SK-N-SH (cell line): ENCODE measurements around the gene CPEB2. TPM values are rescaled to one million over a fixed set of nuclear protein-coding genes. Genes with fewer than 3 reads are reported as not detected.

Experiments
- CTCF ChIA-PET: fragments of 300-600, 350-600 bp; formaldehyde crosslinking; extraction: SDS; loops from one replicate; lab custom pipeline; 2021; lab: Yijun Ruan, JAX
- POLR2A ChIA-PET: fragments of 350-600 bp; sonication (Branson Sonifier 250); formaldehyde crosslinking; extraction: SDS; loops from one replicate; lab custom pipeline; 2020; ENCODE audit warnings: antibody characterized with exemption, inconsistent platforms; lab: Yijun Ruan, JAX
- DNase-seq: peaks from one replicate; pipeline ENCODE4 v3.0.0; 2012
- H2AFZ ChIP-seq: fragments of 200-600 bp; sonication (generic); 2 replicates; pipeline ENCODE4 v1.8.1; 2016; ENCODE audit warnings: antibody characterized with exemption, mild to moderate bottlenecking, low read depth
- H3F3A ChIP-seq: fragments of 200-600 bp; sonication (generic); replicated peaks from 2 replicates; pipeline ENCODE3; 2016; ENCODE audit warnings: antibody characterized with exemption, mild to moderate bottlenecking; ENCODE audit not compliant: insufficient read depth
- H3K27ac ChIP-seq, 2 experiments: fragments of 200-500 bp in 1 of 2; fragments of 200-600 bp in 1 of 2; sonication (Bioruptor generic) in 1 of 2; sonication (generic), shearing (Covaris generic) in 1 of 2; 2 replicates each; pipeline versions ENCODE4 v1.5.1 to v1.6.1; 2014 to 2016; ENCODE audit warnings: low read depth in 2 of 2, inconsistent platforms in 1 of 2, low read length in 1 of 2, mild to moderate bottlenecking in 1 of 2, mixed read lengths in 1 of 2
- H3K27me3 ChIP-seq: fragments of 200-600 bp; sonication (generic), shearing (Covaris generic); 2 replicates; pipeline ENCODE4 v1.6.1; 2016; ENCODE audit warnings: mixed run types; ENCODE audit not compliant: insufficient read depth
- H3K36me3 ChIP-seq, 2 experiments: fragments of 200-500 bp in 1 of 2; fragments of 200-600 bp in 1 of 2; sonication (Bioruptor generic) in 1 of 2; sonication (generic) in 1 of 2; replicated peaks in 1 of 2; 2 replicates each; pipeline versions ENCODE3 to v1.5.1; 2014 to 2016; ENCODE audit warnings: low read length in 1 of 2, mild to moderate bottlenecking in 1 of 2; ENCODE audit not compliant: insufficient read depth in 2 of 2, control insufficient read depth in 1 of 2
- H3K4me1 ChIP-seq, 2 experiments: fragments of 200-500 bp in 1 of 2; fragments of 200-600 bp in 1 of 2; sonication (Bioruptor generic) in 1 of 2; sonication (generic), shearing (Covaris generic) in 1 of 2; 2 replicates each; pipeline versions ENCODE4 v1.5.1 to v1.6.1; 2014 to 2016; ENCODE audit warnings: low read depth in 1 of 2, low read length in 1 of 2, mixed run types in 1 of 2; ENCODE audit not compliant: insufficient read depth in 2 of 2, control insufficient read depth in 1 of 2
- H3K4me2 ChIP-seq: fragments of 200-600 bp; sonication (generic), shearing (Covaris generic); 2 replicates; pipeline ENCODE4 v1.6.1; 2017; ENCODE audit warnings: mixed run types
- H3K4me3 ChIP-seq, 2 experiments: fragments of 200-500 bp in 1 of 2; fragments of 200-600 bp in 1 of 2; sonication (Bioruptor generic) in 1 of 2; sonication (generic), shearing (Covaris generic) in 1 of 2; 2 replicates each; pipeline versions ENCODE4 v1.5.1 to v1.8.1; 2014 to 2016; ENCODE audit warnings: low read depth in 2 of 2, inconsistent platforms in 1 of 2, low read length in 1 of 2, mild to moderate bottlenecking in 1 of 2, mixed read lengths in 1 of 2, moderate library complexity in 1 of 2
- H3K79me2 ChIP-seq: fragments of 200-600 bp; sonication (generic); 2 replicates; pipeline ENCODE4 v1.8.1; 2017; ENCODE audit warnings: mild to moderate bottlenecking; ENCODE audit not compliant: insufficient read depth
- H3K9ac ChIP-seq: fragments of 200-600 bp; sonication (generic); 2 replicates; pipeline ENCODE4 v1.6.1; 2017; ENCODE audit warnings: mixed run types
- H3K9me2 ChIP-seq: fragments of 200-600 bp; sonication (generic); 2 replicates; pipeline ENCODE4 v1.6.1; 2017; ENCODE audit warnings: mixed run types
- H3K9me3 ChIP-seq: fragments of 200-600 bp; sonication (generic); 2 replicates; pipeline ENCODE4 v1.6.1; 2017; ENCODE audit warnings: mixed run types, mild to moderate bottlenecking, moderate library complexity
- H4K20me1 ChIP-seq: fragments of 200-600 bp; sonication (generic); 2 replicates; pipeline ENCODE4 v1.6.1; 2017; ENCODE audit warnings: mild to moderate bottlenecking, mixed run types; ENCODE audit not compliant: insufficient read depth
- CHD2 ChIP-seq: fragments of 150-350 bp; IDR thresholded peaks from 2 replicates; pipeline ENCODE4 v1.6.1; 2018; ENCODE audit warnings: low read length; ENCODE audit not compliant: partially characterized antibody
- EP300 ChIP-seq, 2 experiments: IDR thresholded peaks; 2 replicates each; pipeline versions ENCODE4 v1.4.0 to v1.6.1; 2012; ENCODE audit warnings: borderline replicate concordance in 1 of 2, low read depth in 1 of 2, low read length in 1 of 2
- EZH2phosphoT487 ChIP-seq: fragments of 200-600 bp; sonication (generic); IDR thresholded peaks from 2 replicates; pipeline ENCODE4 v1.6.1; 2017; ENCODE audit warnings: low read depth, mixed run types, mild to moderate bottlenecking, antibody characterized with exemption, moderate library complexity, borderline replicate concordance
- FOXJ3 ChIP-seq: sonication (generic); formaldehyde crosslinking; IDR thresholded peaks from 2 replicates; pipeline ENCODE4 v1.5.1; 2020; ENCODE audit warnings: mild to moderate bottlenecking, missing genetic modification reagents
- FOXM1 ChIP-seq: IDR thresholded peaks from 2 replicates; pipeline ENCODE4 v1.4.0; 2012; ENCODE audit warnings: low read depth, mild to moderate bottlenecking
- GABPA ChIP-seq: IDR thresholded peaks from 2 replicates; pipeline ENCODE4 v1.4.0; 2012; ENCODE audit warnings: low read depth, mild to moderate bottlenecking
- GATA2 ChIP-seq: sonication (generic); formaldehyde crosslinking; IDR thresholded peaks from 2 replicates; pipeline ENCODE4 v1.5.0; 2020; ENCODE audit warnings: mild to moderate bottlenecking, missing genetic modification reagents
- JUND ChIP-seq: IDR thresholded peaks from 2 replicates; pipeline ENCODE4 v1.4.0; 2012
- NFIC ChIP-seq: IDR thresholded peaks from 2 replicates; pipeline ENCODE4 v1.4.0; 2012; ENCODE audit warnings: borderline replicate concordance
- RCOR1 ChIP-seq: fragments of 150-350 bp; IDR thresholded peaks from 2 replicates; pipeline ENCODE4 v1.6.1; 2017; ENCODE audit warnings: antibody characterized with exemption, low read length
- RFX5 ChIP-seq: IDR thresholded peaks from 2 replicates; pipeline ENCODE4 v1.6.1; 2012; ENCODE audit warnings: mild to moderate bottlenecking, improper control_type of control experiment, low read length
- RXRA ChIP-seq: IDR thresholded peaks from 2 replicates; pipeline ENCODE4 v1.4.0; 2012; ENCODE audit warnings: low read depth, mild to moderate bottlenecking, borderline replicate concordance
- SMC3 ChIP-seq: IDR thresholded peaks from 2 replicates; pipeline ENCODE4 v1.6.1; 2012; ENCODE audit warnings: low read depth, low read length, improper control_type of control experiment
- USF1 ChIP-seq: IDR thresholded peaks from 2 replicates; pipeline ENCODE4 v1.4.0; 2012; ENCODE audit warnings: low read depth, borderline replicate concordance
- YY1 ChIP-seq: IDR thresholded peaks from 2 replicates; pipeline ENCODE4 v1.4.0; 2012; ENCODE audit warnings: low read depth, mild to moderate bottlenecking
- WGBS: methylation state at CpG from one replicate; pipeline ENCODE4 v1.1.6; 2017; ENCODE audit warnings: low lambda C conversion rate; 5-methylcytosine and 5-hydroxymethylcytosine counted together
- polyA plus RNA-seq, 3 experiments: library from polyadenylated mRNA; depleted of rRNA; stranded (reverse); fragments of >200 nt; gene quantifications; 2 replicates each; pipeline ENCODE4 v1.2.3, GENCODE V29; 2012
- TF ChIP-seq, protein P1 (sequence below): fragments of 150-350 bp; IDR thresholded peaks from 2 replicates; pipeline ENCODE4 v1.6.1; 2017; ENCODE audit warnings: antibody characterized with exemption, low read length, low read depth, borderline replicate concordance
- TF ChIP-seq, protein P2 (sequence below): IDR thresholded peaks from 2 replicates; pipeline ENCODE4 v1.4.0; 2012; ENCODE audit warnings: low read depth
- TF ChIP-seq, protein P3 (sequence below): IDR thresholded peaks from 2 replicates; pipeline ENCODE4 v1.4.0; 2012; ENCODE audit warnings: low read depth, borderline replicate concordance
- TF ChIP-seq, protein P4 (sequence below): fragments of 150-350 bp; IDR thresholded peaks from 2 replicates; pipeline ENCODE4 v1.6.1; 2016; ENCODE audit warnings: mild to moderate bottlenecking, low read depth, low read length
- TF ChIP-seq, protein P5 (sequence below): fragments of 200-600 bp; sonication (generic); IDR thresholded peaks from 2 replicates; pipeline ENCODE4 v1.6.1; 2017; ENCODE audit warnings: antibody characterized with exemption, mild to moderate bottlenecking, moderate library complexity

The CPEB2 gene
- polyA plus RNA-seq, 1 of the 3 experiments (the other 2 are of a cell fraction): 2.1 TPM

DNA sequence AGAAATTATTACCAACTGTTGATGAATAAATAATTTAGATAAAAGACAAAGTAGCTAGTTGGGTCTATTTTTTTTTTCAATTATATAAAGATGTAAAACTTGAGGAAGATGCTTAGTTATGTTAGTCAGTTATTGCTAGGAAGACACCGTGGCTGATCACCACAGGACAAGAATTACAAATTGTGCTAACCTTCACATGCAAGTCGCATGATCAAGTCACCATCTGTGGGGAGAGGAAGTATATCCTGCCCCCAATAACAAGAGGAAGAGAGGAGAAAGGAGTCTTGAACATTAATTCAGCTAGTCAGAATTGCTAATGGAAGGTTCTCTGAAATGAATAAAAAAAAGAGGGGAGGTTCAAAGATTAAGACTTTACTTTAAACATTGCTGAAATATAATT lies 52.3 kb downstream of the CPEB2 start (continued):
- TF ChIP-seq USF1: no peak
- no peak for TF ChIP-seq EZH2phosphoT487
- TF ChIP-seq, protein P1, sequence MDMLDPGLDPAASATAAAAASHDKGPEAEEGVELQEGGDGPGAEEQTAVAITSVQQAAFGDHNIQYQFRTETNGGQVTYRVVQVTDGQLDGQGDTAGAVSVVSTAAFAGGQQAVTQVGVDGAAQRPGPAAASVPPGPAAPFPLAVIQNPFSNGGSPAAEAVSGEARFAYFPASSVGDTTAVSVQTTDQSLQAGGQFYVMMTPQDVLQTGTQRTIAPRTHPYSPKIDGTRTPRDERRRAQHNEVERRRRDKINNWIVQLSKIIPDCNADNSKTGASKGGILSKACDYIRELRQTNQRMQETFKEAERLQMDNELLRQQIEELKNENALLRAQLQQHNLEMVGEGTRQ: no peak
- TF ChIP-seq SMC3: no peak
- TF ChIP-seq NFIC: no peak
- no peak for TF ChIP-seq CHD2
- no peak for TF ChIP-seq FOXM1
- no peak for TF ChIP-seq GABPA
- TF ChIP-seq, all 33 proteins: peak for 0

- H3K9me3 ChIP-seq: no peaks in the 10 kb centered on the region
- no peak overlapping the region for H3K4me3 ChIP-seq
- ChIA-PET CTCF (no interaction called here), POLR2A (no interaction called here)
- 96% methylated on average over 2 of the region's 2 CpGs for WGBS
- no peak overlapping the region for H3K27ac ChIP-seq
- no peaks in the 10 kb centered on the region for H4K20me1 ChIP-seq
- peaks cover 80 to 90% of the 10 kb centered on the region in 2 experiments for H3K36me3 ChIP-seq
- no peak for TF ChIP-seq GATA2 (CRISPR knock-in tag)
- no peak for TF ChIP-seq JUND
- TF ChIP-seq EP300 (IDR thresholded peaks at IDR 0.05; ENCODE audit: borderline replicate concordance in 1 of 2, low read depth in 1 of 2, low read length in 1 of 2): no peak
- TF ChIP-seq, protein P2, sequence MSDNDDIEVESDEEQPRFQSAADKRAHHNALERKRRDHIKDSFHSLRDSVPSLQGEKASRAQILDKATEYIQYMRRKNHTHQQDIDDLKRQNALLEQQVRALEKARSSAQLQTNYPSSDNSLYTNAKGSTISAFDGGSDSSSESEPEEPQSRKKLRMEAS: no peak
- no peak for TF ChIP-seq RXRA
- TF ChIP-seq RCOR1: no peak
- TF ChIP-seq USF1: no peak
- TF ChIP-seq RFX5: no peak
- TF ChIP-seq, protein P3, sequence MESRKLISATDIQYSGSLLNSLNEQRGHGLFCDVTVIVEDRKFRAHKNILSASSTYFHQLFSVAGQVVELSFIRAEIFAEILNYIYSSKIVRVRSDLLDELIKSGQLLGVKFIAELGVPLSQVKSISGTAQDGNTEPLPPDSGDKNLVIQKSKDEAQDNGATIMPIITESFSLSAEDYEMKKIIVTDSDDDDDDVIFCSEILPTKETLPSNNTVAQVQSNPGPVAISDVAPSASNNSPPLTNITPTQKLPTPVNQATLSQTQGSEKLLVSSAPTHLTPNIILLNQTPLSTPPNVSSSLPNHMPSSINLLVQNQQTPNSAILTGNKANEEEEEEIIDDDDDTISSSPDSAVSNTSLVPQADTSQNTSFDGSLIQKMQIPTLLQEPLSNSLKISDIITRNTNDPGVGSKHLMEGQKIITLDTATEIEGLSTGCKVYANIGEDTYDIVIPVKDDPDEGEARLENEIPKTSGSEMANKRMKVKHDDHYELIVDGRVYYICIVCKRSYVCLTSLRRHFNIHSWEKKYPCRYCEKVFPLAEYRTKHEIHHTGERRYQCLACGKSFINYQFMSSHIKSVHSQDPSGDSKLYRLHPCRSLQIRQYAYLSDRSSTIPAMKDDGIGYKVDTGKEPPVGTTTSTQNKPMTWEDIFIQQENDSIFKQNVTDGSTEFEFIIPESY: no peak
- TF ChIP-seq, protein P1: no peak
- TF ChIP-seq, protein P4, sequence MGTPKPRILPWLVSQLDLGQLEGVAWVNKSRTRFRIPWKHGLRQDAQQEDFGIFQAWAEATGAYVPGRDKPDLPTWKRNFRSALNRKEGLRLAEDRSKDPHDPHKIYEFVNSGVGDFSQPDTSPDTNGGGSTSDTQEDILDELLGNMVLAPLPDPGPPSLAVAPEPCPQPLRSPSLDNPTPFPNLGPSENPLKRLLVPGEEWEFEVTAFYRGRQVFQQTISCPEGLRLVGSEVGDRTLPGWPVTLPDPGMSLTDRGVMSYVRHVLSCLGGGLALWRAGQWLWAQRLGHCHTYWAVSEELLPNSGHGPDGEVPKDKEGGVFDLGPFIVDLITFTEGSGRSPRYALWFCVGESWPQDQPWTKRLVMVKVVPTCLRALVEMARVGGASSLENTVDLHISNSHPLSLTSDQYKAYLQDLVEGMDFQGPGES: no peak
- TF ChIP-seq, protein P5, sequence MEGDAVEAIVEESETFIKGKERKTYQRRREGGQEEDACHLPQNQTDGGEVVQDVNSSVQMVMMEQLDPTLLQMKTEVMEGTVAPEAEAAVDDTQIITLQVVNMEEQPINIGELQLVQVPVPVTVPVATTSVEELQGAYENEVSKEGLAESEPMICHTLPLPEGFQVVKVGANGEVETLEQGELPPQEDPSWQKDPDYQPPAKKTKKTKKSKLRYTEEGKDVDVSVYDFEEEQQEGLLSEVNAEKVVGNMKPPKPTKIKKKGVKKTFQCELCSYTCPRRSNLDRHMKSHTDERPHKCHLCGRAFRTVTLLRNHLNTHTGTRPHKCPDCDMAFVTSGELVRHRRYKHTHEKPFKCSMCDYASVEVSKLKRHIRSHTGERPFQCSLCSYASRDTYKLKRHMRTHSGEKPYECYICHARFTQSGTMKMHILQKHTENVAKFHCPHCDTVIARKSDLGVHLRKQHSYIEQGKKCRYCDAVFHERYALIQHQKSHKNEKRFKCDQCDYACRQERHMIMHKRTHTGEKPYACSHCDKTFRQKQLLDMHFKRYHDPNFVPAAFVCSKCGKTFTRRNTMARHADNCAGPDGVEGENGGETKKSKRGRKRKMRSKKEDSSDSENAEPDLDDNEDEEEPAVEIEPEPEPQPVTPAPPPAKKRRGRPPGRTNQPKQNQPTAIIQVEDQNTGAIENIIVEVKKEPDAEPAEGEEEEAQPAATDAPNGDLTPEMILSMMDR: no peak
- TF ChIP-seq FOXJ3 (CRISPR knock-in tag): no peak
- TF ChIP-seq YY1: no peak
- no peak for DNase-seq
- no peaks in the 10 kb centered on the region for H3K27me3 ChIP-seq
- H3K4me1 ChIP-seq: no peaks in the 10 kb centered on the region
- H2AFZ ChIP-seq: no peak overlapping the region
- no peaks in the 10 kb centered on the region for H3K9me2 ChIP-seq
- no peaks in the 10 kb centered on the region for H3K79me2 ChIP-seq
- H3K4me2 ChIP-seq: no peak overlapping the region
- no peaks in the 10 kb centered on the region for H3F3A ChIP-seq
- H3K9ac ChIP-seq: no peak overlapping the region
Measured at GRCh38 chr4:15060213-15060612, 57.9 kb downstream of the CPEB2 start.
